Raji (cell line): ENCODE results near the gene ERCC5.

Experiments
- POLR2A ChIP-seq: IDR thresholded peaks from 2 replicates; pipeline ENCODE4 v1.6.1; 2011; ENCODE audit warnings: low read depth, low read length, control low read depth; ENCODE audit not compliant: insufficient read depth

Gene ERCC5

DNA sequence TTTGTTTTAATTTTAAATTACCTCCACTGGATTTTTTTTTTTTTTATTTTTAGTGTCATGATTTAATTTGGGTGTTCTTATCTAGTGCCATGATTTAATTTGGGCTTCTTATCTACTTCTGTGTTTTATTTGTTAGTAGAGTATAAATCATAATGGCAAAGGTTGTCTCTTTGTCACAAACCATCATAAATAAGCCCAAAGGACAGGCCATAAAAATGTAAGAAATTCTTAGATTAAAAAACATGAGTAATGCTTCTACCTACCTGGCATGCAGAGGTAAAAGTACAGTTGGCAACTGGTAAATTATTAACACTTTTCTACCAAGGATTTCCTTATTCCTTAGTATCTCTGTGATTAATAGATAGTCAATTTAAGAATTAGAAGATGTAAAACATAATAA is 55.2 kb downstream of the ERCC5 start:
- no peak for TF ChIP-seq POLR2A

GRCh38 chr13:102901615-102902305 is 55.9 kb downstream of the ERCC5 start:
- TF ChIP-seq POLR2A = no peak

DNA sequence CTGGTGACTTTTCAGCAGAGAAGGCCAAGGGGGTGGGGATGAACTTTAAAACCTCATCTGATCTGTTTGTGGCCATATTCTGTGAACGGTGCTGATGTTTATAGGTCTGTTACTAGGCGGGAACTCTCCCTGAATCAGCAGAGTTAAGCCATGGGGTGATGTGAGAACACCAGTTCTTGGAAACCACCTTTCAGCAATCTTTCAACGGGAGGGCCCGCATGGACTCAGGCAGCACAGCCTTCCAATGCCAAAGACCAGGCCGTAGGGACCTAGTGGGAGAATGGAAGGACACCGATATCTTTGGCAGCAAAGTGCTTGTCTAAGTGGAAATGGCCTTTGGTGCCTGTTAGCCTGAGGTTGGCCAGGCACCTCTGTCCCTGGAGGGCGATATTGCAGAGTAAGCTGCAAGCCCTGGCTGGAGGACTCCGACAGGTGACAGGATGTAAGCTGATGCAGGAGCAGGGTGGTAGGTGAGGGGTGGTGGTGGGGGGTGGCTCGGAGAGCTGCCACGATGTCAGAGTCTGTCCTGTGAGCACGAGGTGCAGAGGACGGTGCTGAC is 57.0 kb downstream of the ERCC5 start:
- TF ChIP-seq POLR2A = no peak

DNA sequence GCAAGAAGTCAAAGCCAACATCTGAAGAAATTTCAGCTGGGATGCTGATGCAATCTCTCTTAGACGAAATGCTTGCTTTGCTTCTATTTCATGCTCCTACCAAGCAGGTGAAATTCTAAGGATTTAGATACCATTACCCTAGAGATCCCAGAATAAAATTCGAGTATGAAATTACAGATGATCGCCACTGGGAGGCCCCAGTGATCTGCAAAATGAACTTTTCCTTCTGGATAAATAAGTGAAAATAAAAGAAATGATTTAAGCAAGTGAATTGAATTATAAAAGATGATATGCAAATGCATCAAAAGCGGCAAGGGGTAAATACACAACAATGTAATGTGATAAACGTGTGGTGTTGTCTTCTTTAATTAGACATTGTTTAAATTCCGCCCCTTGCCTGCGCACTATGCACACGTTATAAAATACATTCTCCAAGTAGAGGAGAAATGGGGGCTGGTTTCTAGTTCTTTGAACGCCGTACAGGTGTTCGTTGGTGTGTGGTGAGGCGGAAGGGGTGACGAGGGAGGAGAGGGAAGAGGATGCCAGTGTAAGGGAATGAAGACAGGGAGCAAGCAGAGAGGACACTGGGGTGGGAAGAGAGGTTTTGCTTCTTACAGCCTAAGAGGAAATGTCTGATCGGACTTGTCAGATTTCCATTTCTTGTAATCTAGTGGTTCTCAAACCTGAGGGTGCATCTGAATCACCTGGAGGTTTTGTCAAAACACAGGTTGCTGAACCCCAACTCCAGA is 58.0 kb downstream of the ERCC5 start:
- no peak for TF ChIP-seq POLR2A

GRCh38 chr13:102904408-102904862 is 58.6 kb downstream of the ERCC5 start:
- TF ChIP-seq POLR2A = no peak

- TF ChIP-seq POLR2A = no peak
Observed at GRCh38 chr13:102905905-102906771, 60.3 kb downstream of the ERCC5 start.

GRCh38 chr13:102907016-102907756 is 61.4 kb downstream of the ERCC5 start:
- TF ChIP-seq POLR2A = no peak

DNA sequence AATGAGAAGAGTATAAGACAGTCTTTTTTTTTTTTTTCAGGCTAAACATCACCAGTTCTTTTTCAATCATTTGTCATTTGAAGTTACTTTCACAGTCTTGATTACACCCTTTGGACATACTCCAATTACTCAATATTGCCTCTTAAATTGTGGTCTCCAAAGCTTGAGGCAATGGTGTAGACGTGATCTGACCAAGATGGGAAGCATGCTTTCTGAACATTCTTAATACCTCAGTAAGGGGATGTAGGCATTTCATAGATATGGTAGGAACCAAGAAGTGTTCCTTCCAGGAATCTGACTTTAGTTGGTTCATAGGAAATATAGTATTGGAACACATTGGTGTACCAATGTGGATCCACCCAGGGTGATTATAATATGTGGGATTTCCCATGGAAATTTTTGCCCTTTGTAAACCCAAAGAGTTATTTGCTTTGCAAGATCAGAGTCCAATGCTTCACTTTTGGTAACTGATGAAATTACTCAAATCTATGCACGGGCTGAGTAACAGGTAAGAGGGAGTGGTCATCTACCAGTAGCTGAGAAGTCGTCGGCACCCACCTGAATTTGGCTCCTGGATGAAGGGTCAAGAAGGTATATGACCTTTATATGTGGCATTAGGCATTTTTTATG is 62.2 kb downstream of the ERCC5 start:
- TF ChIP-seq POLR2A = no peak

DNA sequence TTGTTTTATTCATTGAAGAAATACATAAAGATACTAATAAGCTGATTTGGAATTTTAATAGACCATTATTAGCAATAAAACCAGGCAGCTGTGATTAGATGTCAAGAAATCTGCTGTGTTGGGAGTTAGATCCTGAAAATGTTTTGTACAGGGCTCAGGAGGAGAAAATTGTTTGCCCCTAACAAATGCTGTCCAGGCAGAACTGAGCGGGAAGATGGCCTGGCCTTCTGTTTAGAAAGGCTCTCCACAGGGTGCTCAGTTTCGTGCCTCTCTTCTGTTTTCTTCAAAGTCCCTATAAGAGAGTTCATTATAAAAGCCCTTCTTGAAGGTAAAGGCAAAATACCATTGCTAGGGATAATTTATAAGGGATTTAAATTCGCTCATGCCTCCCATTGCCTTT is 64.1 kb downstream of the ERCC5 start:
- TF ChIP-seq POLR2A = no peak

DNA sequence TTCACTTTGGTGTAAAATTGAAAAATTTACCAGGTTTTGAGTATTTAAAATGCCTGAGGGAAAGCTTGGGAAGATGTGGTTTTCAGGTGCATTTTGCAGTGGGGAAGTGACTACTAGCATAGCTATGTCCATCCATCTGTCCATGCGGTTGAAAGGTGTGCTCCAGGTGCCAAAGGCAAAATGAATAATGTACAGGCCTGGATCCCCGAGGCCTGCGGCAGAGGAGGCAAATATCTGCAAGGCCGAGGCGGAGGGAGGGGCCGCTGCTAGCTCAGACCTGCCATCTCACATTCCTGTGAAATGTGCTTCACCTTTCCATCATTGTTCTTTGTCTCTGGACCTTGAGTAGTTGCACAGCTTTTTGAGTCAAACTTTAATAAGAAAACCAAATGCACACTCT is 65.5 kb downstream of the ERCC5 start:
- TF ChIP-seq POLR2A = no peak

GRCh38 chr13:102912599-102912998 is 66.8 kb downstream of the ERCC5 start:
- no peak for TF ChIP-seq POLR2A

- TF ChIP-seq POLR2A = no peak
Observed at GRCh38 chr13:102913914-102914313, 68.1 kb downstream of the ERCC5 start.

GRCh38 chr13:102914339-102914930 is 68.6 kb downstream of the ERCC5 start:
- no peak for TF ChIP-seq POLR2A
